IMR-90 (cell line): Measurements from ENCODE around the gene SORBS1.
A peak's percentile ranks its signal among the peaks of the same experiment; 100 is the strongest.

ENCODE experiments used
- BHLHE40 ChIP-seq: fragments of 150-350 bp; IDR thresholded peaks from 2 replicates; pipeline ENCODE4 v1.6.1; 2016; ENCODE audit warnings: mild to moderate bottlenecking, low read depth, low read length
- CEBPB ChIP-seq: IDR thresholded peaks from 2 replicates; pipeline ENCODE4 v1.6.1; 2012; ENCODE audit warnings: low read depth, low read length, improper control_type of control experiment
- CHD1 ChIP-seq: IDR thresholded peaks from 2 replicates; pipeline ENCODE4 v1.6.1; 2012; ENCODE audit warnings: low read depth, low read length, improper control_type of control experiment
- CTCF ChIP-seq: conservative IDR thresholded peaks from 2 replicates; pipeline ENCODE4 v1.5.1; 2012; ENCODE audit warnings: mild to moderate bottlenecking, low read depth, low read length, improper control_type of control experiment
- MAZ ChIP-seq: IDR thresholded peaks from 2 replicates; pipeline ENCODE4 v1.6.1; 2012; ENCODE audit warnings: low read depth, mild to moderate bottlenecking, low read length, improper control_type of control experiment, moderate library complexity, borderline replicate concordance
- MXI1 ChIP-seq: IDR thresholded peaks from 2 replicates; pipeline ENCODE4 v1.6.1; 2012; ENCODE audit warnings: low read depth, mild to moderate bottlenecking, low read length, moderate library complexity, borderline replicate concordance
- POLR2A ChIP-seq: IDR thresholded peaks from 2 replicates; pipeline ENCODE4 v1.6.1; 2012; ENCODE audit warnings: mild to moderate bottlenecking, low read depth, low read length
- RAD21 ChIP-seq: IDR thresholded peaks from 2 replicates; pipeline ENCODE4 v1.6.1; 2012; ENCODE audit warnings: low read length, improper control_type of control experiment
- RCOR1 ChIP-seq: IDR thresholded peaks from 2 replicates; pipeline ENCODE4 v1.6.1; 2012; ENCODE audit warnings: mild to moderate bottlenecking, low read length, improper control_type of control experiment; ENCODE audit not compliant: insufficient replicate concordance
- RFX5 ChIP-seq: IDR thresholded peaks from 2 replicates; pipeline ENCODE4 v1.8.0; 2012; ENCODE audit warnings: low read depth, mild to moderate bottlenecking, low read length, moderate library complexity
- SMC3 ChIP-seq: fragments of 150-350 bp; IDR thresholded peaks from 2 replicates; pipeline ENCODE4 v1.6.1; 2016; ENCODE audit warnings: low read depth, mild to moderate bottlenecking, antibody characterized with exemption, low read length, moderate library complexity
- USF2 ChIP-seq: fragments of 150-350 bp; IDR thresholded peaks from 2 replicates; pipeline ENCODE4 v1.6.1; 2017; ENCODE audit warnings: mild to moderate bottlenecking, antibody characterized with exemption, low read length, low read depth

- TF ChIP-seq CTCF (peak; percentile 64), RCOR1 (no peak), CEBPB (no peak), RFX5 (no peak), POLR2A (no peak), CHD1 (no peak), MXI1 (no peak), USF2 (no peak), RAD21 (peak; percentile 39; the same call in 1 of the 2 replicates), SMC3 (peak; percentile 42), MAZ (no peak), BHLHE40 (no peak)
Observed at GRCh38 chr10:95445837-95446486, 115.2 kb downstream of the SORBS1 start.
